HG03565 (cell line): ENCODE results near the gene HINT1.
A peak's percentile ranks its signal among the peaks of the same experiment; 100 is the strongest.
"Not testable (repeated sequence)": the region's sequence is repeated elsewhere in the genome, so short reads cannot be mapped to it uniquely, and the experiment has no call there.

Experiments used
- ATAC-seq: cut with Tn5 transposase; IDR thresholded peaks from one replicate; pipeline ENCODE4 v1.9.1; 2021; ENCODE audit warnings: mild to moderate bottlenecking, moderate library complexity; ENCODE audit not compliant: unreplicated experiment

The HINT1 gene

GRCh38 chr5:131165119-131165727 is at the start of gene HINT1:
HINT1 (minus strand) TSS chr5:131165256; CDS start chr5:131165205, 51 bp downstream.
- ATAC-seq: peak; percentile 82

DNA sequence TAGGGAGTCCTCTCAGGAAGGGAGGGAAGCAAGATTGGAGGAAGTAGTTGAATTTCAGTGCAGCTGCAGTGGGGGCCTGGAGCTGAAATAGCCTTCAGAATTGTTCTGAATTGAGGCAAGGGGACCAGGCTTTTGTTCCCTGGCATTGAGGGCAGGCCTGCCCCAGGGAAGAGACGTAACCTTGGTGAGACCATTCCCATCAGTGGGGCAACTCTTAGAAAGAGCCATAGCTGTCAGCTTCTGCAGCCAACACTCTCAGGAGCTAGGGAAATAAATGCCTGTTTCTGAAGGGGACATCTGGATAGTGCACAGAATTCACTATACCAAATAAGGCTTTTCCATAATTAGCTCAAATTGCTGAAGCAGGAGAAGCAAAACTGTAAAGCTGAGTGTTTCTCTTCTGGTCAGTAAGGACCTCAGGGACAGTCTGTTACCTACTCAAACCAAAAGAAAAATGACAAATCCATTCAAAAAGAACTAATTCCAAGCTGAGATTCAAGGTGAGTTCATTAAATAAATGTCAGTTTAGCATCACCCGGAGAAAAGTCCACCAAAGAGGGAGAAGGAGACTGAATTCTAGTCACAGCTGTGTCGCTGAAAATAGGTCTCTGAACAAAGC is 49.7 kb upstream of the HINT1 start:
- ATAC-seq: no peak

- ATAC-seq: peak; percentile 51
Measured at GRCh38 chr5:131212471-131213021, 47.5 kb upstream of the HINT1 start.

- no peak for ATAC-seq
Measured at GRCh38 chr5:131211669-131212068, 46.6 kb upstream of the HINT1 start.

DNA sequence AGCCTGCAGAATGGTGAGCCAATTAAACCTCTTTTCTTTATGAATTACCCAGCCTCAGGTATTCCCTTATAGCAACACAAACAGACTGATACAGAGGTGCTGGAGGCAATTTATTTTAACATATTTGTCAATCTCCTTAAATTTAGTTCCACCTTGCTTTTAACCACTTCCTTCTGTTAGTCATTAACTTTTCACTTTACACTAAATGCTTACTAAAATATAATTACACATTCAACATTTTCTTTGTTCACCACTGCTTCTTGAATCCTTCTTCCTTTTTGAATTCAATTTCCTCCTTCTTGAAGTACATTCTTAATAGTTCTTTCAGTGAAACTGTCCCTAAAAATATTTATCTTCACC is 45.1 kb upstream of the HINT1 start:
- no peak for ATAC-seq

GRCh38 chr5:131209506-131210150 is 44.6 kb upstream of the HINT1 start:
- ATAC-seq: peak; percentile 89

DNA sequence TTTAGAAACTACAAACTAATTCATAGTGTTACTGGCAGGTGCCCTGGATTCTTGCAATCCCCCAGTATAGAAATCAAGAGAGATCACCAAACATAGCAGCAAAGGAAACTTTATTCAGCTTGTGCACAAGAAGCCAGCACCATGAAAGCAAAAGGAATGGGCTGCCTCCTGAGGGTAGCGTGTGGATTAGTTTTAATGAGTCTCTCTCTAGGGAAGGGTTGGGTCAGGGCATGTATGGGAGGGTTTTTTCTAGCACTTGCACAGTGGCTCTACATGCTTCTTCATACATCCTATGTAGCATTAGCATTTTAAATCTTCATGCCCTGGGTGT is 44.1 kb upstream of the HINT1 start:
- ATAC-seq: no peak

GRCh38 chr5:131206772-131207171 is 41.7 kb upstream of the HINT1 start:
- no peak for ATAC-seq

GRCh38 chr5:131206061-131206460 is 41.0 kb upstream of the HINT1 start:
- no peak for ATAC-seq

DNA sequence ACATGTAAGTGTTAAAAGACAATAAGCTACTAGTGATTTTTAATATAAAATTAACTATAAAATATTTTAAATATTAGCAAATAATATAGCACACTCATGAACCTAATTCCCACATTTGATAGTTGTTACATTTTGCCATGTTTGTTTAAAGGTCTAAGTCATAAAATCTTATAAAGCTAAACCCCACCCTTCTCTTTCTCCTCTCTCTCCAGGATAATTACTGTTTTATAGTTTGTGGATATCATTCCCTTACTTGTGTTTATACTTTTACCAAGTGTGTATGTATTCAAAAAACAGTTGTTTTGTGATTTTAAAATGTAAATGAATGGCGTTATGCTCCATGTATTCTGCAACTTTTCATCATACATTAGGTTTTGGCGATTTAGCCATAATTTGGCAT is 39.9 kb upstream of the HINT1 start:
- ATAC-seq: no peak

DNA sequence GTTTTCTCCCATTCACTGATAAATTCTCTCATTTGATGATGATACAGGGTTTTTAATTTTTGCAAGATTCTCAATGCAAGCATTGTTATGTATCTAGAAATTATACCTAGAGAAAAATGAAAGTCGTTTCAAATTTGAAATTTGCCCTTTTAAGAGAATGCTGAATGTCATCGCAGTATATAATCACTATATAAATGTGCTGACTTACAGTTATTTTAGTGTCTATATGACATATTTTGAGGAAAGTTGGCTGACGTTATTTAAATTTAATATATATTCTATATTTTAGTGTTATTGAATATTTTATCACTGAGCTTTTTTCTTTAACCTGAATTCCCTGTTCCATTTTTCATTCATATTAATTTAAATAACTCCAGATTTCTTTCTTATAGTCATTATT is 35.5 kb upstream of the HINT1 start:
- no peak for ATAC-seq

- ATAC-seq: no peak
Measured at GRCh38 chr5:131198625-131199024, 33.6 kb upstream of the HINT1 start.

DNA sequence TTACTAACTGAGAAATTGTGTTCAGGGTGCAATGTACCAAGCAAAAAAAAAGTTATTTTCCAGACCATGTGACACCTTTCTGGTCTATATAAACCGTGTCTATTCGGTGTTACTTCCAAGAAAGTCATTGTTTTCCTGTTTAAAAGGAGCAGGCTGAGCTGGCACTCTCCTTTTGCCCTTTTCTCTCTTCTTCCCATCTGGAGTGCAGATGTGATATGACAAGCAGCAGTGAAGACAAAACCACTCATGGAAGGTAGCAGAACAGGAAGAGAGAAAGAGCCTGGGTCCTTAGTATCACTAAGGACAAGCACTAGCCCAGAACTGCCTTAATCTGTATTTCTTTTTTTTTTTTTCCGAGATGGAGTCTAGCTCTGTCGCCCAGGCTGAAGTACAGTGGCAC is 31.3 kb upstream of the HINT1 start:
- ATAC-seq: no peak

DNA sequence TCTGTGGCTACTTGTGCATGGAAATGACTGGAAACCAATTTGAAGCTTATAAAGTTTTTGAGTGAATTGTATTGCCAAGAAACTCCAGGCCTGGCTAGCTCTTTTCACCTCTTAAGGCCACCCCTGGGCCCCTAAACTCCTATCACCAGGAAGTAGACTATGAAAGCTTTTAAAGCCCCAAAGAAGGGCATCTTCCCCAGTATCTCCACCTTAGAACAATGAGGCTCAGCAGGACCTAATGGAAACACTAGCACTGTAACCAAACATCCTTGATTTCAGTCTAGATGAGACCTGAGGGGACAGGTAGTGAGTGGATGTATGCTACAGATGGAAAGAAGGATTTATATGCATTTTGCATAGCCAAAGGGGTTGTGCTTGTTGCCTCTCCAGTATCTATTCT is 30.6 kb upstream of the HINT1 start:
- ATAC-seq: no peak

GRCh38 chr5:131194725-131195124 is 29.7 kb upstream of the HINT1 start:
- ATAC-seq: no peak

GRCh38 chr5:131193897-131194296 is 28.8 kb upstream of the HINT1 start:
- not testable (repeated sequence) for ATAC-seq

GRCh38 chr5:131193106-131193505 is 28.1 kb upstream of the HINT1 start:
- no peak for ATAC-seq

- ATAC-seq: no peak
Measured at GRCh38 chr5:131186561-131187256, 21.7 kb upstream of the HINT1 start.

DNA sequence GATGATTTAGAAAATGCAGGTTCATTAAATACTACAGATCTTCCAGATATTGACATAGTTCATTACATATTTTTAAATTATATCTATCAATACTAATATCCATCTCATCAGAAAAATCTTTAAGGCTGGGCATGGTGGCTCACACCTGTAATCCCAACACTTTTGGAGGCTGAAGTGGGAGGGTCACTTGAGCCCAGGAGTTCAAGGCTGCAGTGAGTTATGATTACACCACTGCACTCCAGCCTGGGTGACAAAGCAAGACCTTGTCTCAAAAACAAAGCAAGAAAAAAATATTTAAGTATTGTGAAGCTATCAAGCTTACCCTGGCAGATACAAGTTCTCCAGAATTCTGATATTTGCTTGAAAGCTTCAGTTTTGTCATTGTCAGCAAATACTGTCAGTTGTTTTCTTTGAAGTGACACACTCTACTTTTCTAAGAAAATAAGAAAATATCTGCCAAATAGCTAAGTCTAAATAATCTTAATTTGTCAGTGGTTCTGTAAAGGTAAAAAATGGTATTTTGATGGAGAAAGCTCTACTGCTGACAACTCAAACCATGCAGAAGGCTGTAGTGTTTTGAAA is 20.6 kb upstream of the HINT1 start:
- no peak for ATAC-seq

- ATAC-seq: no peak
Measured at GRCh38 chr5:131182839-131183238, 17.8 kb upstream of the HINT1 start.

- ATAC-seq: no peak
Measured at GRCh38 chr5:131180407-131180806, 15.4 kb upstream of the HINT1 start.
